Left renal cortex interstitium (tissue), 4 donors: ENCODE results near the gene DCTN2. TPM values are rescaled to one million over a fixed set of nuclear protein-coding genes. Genes with fewer than 3 reads are reported as not detected.
"Not testable (repeated sequence)": the region's sequence is repeated elsewhere in the genome, so short reads cannot be mapped to it uniquely, and the experiment has no call there.

Source experiments
- DNase-seq, 4 donors: peaks; one replicate each; pipeline ENCODE4 v3.0.0-alpha.2; 2013; ENCODE audit warnings: low read depth in 4 of 4, low spot score in 2 of 4, missing footprints in 1 of 4
- polyA plus RNA-seq, 4 donors: library from polyadenylated mRNA; unstranded; fragments of 120-200 nt; gene quantifications; one replicate each; pipeline ENCODE4 v1.2.1, GENCODE V29; 2013; ENCODE audit not compliant: insufficient read length in 4 of 4

The DCTN2 gene
- polyA plus RNA-seq, 4 donors: 160 to 179 (median 169) TPM

DNA sequence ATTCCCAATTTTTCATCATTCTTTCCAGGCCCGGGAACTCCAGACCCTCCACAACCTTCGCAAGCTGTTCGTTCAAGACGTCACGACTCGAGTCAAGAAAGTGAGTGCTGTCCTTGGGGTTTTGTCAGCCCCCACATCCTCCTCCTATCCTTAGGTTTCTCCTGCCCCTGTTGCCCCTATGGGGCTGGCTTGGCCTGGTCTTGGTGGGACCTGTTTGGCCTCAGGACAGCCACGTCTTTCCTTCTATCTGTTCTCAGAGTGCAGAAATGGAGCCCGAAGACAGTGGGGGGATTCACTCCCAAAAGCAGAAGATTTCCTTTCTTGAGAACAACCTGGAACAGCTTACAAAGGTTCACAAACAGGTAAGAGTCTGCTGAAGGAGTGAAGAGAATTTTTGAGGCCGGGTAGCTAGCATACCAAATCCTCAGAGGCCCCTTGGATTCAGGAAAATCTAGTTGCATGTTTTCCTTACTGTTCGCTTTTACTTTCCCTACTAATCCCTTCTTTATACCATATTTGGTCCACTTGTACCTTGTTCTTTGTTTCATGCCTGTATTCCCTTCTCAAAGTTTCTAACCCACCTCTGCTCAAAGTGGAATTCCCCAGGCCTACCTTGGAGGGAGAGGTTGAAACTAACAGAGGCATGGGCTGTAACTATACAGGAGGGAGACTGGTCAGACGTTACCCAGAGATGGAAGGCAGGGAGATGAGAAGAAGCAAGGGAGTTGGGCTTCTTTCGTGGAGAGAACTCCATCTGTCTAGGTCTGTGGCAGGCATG is 31.2 kb upstream of the DCTN2 start:
- no peak for DNase-seq

DNA sequence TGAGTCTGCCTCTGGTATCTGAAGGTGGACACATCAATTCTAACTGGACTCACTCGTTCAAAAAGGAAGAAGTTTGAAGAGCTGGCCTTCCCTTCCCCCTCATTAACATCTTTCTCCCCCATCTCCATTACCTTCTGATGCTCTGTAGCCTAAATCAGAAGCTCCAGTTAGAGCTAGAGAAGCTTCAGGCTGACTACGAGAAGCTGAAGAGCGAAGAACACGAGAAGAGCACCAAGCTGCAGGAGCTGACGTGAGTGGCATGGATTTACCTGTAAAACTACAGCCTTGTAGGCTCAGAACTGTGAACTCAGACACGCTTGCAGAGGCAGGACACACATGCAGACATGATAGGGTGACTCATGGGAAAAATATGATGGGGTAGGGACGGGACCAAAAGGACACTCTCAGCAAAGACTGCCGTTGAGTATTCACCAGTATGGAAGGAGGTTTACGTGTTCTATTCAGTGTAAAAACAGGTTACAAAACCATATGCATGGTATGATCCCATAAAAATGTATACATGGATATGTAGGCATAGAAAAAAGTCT is 29.7 kb upstream of the DCTN2 start:
- DNase-seq: no peak

DNA sequence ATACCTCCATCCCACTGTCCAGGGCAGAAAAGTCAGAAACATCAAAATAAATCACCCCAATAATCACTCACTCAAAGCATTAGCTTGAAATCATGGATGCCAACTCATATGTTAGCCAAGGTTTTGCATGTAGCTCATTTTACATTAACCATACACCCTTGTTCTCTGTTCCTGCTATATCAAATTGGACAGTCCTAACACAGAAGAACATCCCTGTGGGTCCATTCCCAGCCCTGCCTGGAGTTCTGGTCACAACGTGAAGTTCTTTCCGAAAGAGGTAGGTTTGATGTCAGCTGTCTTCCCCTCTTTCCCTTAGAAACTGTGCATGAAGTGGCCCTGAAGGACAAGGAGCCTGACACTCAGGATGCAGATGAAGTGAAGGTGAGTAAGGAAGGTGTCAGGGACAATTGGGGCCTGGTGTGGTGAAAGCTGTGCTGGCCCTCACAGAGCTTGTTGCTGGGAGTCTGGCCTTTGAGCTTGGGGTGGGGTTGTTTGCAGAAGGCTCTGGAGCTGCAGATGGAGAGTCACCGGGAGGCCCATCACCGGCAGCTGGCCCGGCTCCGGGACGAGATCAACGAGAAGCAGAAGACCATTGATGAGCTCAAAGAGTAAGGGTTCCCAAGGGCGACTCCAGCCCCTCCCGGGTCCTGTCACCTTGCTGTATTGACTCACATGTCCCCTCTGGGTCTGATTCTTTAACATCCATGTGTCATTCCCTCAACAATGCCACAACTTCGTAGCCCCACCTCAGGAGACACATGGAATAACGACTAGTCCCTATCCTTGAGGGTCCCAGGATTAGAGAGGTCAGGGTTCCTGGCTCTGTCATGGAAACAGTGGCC is 29.0 kb upstream of the DCTN2 start:
- no peak for DNase-seq

DNA sequence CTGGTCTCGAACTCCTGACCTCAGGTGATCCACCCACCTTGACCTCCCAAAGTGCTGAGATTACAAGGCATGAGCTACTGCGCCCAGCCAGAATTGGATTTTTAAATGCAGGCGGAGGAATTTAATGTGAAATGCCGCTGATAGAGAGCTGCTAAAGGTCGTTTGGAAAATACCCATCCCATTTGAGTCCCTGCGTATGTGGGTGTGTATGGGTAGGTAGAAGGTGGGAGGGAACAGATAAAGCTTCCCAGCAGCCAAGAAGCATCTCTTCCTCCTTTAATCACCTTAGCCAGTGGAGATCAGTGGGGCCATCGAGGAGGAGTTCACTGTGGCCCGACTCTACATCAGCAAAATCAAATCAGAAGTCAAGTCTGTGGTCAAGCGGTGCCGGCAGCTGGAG is 27.8 kb upstream of the DCTN2 start:
- DNase-seq: no peak

DNA sequence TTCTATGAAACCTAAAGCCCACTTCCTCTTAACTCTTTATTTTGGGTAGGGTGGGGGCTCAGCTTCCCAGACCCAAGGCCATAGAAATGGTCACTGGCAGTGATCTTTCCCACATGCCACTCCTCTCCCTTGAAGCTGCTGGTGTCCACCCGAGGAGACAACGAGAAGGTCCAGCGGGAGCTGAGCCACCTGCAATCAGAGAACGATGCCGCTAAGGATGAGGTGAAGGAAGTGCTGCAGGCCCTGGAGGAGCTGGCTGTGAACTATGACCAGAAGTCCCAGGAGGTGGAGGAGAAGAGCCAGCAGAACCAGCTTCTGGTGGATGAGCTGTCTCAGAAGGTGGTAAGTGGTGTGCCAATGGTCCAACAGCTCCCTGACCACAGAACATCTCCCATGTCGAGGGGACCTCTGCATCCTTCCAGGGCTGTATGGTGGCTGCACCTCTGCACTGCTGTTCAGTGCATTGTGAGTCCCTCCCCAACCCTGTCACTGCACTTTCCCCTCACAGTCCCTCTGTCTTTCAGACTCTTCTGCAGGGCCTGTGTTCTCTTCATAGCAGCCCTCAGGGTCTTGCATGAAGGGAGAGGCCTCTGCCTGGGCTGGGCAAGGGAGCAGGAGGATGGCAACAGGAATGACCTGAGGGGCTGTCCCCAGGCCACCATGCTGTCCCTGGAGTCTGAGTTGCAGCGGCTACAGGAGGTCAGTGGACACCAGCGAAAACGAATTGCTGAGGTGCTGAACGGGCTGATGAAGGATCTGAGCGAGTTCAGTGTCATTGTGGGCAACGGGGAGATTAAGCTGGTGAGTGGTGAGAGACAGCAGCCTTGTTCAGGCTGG is 25.2 kb upstream of the DCTN2 start:
- DNase-seq: no peak

DNA sequence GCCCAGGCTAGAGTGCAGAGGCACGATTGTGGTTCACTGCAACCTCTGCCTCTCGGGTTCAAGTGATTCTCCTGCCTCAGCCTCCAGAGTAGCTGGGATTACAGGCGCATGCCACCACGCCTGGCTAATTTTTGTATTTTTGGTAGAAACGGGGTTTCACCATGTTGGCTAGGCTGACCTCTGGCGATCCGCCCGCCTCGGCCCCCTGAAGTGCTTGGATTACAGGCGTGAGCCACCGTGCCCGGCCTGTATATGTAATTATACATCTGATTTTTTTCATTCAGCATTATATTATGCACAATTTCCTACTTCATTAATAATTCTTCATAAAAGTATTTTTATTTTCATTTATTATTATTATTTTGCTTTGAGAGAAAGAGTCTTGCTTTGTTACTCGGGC is 23.4 kb upstream of the DCTN2 start:
- DNase-seq: not testable (repeated sequence)

DNA sequence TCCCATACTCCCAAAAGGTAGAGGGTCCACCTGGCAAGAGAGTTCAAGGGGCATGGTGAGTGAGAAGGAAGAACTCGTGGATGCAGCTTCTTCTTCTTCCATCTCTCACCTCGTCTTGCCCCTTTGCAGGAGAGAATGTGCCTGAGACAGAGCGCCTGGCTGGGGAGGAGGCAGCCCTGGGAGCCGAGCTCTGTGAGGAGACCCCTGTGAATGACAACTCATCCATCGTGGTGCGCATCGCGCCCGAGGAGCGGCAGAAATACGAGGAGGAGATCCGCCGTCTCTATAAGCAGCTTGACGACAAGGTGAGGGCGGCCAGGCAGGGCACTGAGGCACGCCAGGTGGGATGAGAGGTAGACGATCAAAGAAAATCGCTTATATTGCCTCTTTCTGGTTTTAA is 22.9 kb upstream of the DCTN2 start:
- DNase-seq: no peak

DNA sequence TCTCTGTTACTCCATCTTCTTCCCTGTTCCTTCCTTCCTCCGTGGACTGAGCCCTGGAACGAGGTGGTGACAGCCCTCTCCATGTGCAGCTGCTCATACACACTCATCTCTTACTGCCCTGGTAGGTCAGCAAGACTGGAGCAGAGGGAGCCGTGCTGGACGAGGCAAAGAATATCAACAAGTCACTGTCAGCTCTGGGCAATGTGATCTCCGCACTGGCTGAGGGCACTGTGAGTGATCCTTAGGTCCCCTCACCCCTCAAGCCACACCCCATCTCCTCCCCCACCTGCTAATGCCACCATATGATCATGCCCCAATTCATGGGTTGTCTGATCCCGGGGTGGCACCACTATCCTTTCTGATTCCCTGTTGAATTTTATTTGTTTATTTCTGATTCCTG is 21.8 kb upstream of the DCTN2 start:
- DNase-seq: no peak

DNA sequence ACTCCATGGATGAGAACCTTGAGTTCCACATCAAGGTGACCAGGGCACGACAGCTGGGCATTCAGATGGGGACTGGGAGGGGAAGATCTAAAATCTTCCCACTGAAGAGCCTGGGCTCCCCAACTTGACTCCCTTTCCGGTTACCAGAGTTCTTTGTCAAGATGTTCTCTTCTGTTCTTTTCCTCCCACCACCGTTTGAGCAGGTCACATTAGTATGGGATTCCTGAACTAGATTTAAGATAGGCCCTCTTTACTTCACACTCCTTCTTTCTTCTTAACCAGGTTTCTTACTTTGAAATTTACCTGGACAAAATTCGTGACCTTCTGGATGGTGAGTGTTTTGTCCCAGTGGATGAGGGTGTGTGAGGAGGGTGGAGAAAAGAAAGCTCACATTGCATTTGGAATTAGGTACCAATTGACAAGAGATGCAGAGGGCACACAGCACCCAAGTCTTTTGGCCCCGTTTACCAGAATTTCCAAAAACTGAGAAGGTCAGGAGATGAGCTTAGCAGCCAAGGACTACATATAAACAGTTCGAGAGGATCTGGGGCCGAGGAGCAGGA is 17.3 kb upstream of the DCTN2 start:
- no peak for DNase-seq

DNA sequence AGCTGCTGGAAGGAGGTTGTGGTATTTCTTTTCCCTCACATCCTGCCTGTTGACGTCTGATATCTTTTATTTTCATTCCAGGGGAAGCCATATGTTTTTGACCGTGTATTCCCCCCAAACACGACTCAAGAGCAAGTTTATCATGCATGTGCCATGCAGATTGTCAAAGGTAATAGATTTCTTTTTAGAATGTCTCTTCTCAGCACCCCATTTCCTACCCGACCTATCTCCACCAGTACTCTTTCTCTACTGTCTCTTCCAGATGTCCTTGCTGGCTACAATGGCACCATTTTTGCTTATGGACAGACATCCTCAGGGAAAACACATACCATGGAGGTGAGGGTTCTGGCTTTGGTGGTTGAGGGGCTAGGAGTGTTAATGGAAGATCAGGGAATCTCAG is 16.4 kb upstream of the DCTN2 start:
- no peak for DNase-seq

DNA sequence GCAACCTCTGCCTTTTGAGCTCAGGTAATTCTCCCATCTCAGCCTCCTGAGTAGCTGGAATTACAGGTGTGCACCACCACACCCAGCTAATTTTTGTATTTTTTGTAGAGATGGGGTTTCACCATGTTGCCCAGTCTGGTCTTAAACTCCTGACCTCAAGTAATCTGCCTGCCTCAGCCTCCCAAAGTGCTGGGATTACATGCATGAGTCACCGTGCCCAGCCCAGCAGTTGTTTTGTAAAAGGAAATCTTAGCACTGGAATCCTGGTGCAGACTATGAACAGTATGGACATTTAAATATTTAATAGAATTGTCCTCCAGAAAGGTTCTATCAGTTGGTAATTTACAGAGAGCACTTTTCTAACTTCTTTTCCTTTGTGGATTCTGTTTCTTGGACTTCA is 14.1 kb upstream of the DCTN2 start:
- not testable (repeated sequence) for DNase-seq

DNA sequence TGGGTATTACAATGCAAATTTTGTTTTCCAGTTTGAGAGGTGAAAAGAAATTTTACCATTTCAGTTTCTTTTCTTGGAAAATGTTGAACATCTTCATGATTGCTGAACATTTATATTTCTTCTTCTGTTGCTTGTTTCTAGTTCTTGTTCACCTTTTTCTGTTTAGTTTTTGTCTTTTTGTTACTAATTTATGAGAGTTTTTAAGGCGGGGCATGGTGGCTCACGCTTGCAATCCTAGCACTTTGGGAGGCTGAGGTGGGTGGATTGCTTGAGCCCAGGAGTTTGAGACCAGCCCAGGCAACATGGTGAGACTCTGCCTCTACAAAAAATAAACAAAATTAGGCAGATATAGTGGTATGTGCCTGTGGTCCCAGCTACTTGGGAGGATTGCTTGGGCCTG is 13.5 kb upstream of the DCTN2 start:
- DNase-seq: no peak

DNA sequence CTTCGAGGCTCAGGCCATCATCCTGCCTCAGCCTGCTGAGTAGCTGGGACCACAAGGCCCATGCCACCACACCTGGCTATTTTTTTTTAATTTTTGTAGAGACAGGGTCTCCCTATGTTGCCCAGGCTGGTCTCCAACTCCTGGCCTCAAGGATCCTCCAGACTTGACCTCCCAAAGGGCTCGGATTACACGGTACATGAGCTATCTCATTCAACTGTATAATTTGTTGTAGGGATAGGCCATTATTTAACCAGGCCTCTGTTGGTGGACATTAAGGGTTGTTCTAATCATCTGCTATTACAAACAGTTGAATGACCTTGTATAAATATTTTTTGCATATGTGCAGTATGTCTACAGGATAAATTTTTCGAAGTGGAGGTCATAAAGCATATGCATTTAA is 11.9 kb upstream of the DCTN2 start:
- no peak for DNase-seq

DNA sequence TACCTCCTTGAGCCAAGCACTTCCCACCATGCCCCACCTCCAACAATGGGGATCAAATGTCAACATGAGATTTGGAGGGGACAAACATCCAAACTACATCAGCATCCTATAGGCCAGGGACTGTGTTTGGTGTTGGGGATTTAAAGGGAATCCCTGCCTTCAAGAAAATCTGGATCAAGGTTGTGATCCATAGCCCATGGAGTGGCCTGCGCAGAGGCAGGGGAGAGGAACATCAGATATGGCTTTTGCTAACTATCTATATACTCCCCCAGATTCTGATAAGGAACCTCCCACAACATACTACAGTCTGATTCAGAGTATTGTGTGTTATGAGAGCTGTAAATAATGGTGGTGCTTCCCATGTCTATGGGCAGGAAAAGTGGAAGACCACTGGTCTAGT is 7.9 kb upstream of the DCTN2 start:
- DNase-seq: no peak

DNA sequence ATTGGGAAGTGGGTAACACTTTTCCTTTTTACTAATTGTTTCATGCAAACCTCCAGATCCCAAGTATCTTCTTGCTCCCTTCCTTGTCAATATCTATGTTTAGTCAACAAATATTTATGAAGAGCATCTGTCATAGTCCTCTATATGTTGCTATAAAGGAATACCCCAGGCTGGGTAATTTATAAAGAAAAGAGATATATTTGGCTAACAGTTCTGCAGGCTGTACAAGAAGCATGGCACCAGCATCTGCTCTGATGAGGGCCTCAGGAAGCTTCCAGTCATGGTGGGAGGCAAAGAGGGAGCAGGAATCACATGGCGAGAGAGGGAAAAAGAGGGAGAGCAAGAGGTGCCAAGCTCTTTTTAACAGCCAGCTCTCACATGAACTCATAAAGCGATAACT is 7.5 kb upstream of the DCTN2 start:
- no peak for DNase-seq

DNA sequence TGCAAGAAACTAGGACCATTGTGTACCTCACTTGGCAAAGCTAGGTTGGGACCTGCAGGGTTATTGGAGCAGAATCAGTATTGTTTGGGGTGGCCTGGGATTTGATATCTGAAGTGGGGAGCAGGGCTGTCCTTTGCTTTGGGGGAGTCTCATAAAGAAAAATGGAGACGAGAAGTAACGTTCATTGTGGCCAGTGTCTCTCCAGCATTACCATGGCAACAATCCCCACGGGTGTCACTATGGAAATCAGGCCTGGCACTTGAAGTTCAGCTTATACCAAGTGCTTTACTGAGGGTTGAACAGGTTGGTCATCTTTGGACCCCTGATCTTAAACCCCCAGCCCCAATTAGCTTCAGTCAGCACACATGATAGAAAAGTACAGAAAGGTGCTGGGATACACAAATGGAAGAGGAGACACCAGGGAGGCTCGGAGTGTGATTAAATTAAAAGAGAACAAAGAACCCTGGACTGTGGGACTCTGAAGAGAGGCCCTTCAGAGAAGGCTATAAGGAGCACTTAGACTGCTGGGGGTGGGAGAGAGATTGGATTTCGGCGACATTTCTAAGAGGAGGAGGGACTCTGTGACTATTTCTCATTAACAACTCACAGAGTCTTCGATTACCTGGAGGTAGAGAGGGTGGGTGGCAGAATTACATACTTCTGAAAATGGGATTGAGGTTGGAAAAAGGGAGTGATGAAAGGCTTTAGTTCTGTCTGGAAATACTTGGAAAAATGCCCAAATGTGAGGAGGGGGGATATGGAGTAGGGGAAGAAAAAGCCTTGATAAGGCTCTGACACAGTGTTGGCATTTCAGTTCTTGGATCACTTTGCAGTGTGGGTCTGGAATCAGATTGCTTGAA is 6.6 kb upstream of the DCTN2 start:
- no peak for DNase-seq

DNA sequence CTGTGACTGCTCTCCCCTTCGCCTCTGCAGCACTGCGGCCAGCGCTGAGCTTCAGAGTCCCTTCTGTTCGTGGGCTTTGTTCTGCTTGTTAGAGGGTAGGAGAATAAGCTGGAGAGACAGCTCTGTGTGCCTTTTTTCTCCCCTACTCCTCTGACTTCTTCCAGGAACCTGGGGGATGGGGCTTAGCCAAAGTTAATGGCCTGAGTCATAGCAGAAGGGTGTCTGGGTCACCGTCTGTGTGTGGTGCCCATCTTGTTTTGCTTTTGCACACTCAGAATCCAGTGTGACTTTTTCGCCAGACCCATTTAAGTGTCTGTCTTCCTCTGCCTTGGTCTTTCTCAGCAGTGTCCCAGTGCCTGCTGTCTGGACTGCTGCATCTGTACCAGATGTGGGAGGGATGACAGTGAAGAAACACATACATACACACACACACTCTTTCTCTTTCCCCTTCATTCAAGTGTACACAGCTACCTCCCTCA is 5.9 kb upstream of the DCTN2 start:
- no peak for DNase-seq

DNA sequence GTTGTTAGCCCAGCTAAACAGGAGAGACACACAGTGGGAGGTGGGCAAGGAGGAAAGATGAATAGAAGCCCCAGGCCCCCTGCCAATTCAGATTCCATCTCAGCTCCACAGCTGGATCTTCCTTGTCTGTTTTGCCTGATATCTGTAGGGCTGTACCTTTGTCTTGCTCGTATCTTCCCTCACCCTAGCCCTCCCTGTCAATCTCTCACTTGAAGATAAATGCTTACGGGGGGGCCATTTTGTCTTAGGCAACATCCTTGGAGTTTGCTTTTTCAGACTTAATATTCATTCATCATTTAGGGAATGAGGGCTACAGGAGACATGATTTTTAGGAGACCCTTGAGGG is 5.3 kb upstream of the DCTN2 start:
- no peak for DNase-seq

DNA sequence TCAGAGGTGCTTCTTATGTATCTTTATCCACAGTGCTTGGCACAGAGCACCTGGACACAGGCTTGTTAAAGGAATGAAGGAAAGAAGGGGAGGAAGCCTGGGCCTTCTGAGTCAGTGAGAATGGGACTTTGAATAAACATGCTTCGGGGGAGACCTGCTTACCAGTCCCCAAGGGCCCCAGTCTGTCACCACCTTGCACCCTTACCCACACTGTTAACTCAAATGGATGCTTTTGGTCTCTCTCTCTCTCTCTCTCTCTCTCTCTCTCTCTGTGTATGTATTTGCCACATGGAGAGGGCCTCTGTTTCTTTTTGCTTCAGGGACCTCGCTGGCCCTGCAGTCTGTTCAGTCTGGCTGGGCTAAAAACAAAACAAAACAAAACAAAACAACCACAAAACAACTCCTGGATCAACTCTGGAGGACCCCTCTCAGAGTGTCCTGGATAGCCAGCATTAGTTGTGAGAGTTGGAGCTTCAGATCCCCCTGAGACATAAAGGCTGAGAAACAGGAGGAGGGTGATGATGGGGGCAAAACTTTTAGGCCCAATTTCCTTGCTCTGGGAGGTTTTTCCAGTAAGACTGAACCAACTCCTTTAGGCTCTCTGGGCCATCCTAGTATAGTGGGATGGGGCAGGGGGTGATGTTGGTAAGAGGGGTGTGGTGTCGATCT is 4.8 kb upstream of the DCTN2 start:
- DNase-seq: no peak
